Breast epithelium (tissue), 3 donors: ENCODE results near the gene CDK14.

ENCODE experiments used
- POLR2A ChIP-seq: fragments of 450-650 bp; IDR thresholded peaks from one replicate; pipeline ENCODE4 v1.6.1; 2016; ENCODE audit warnings: antibody characterized with exemption, mild to moderate bottlenecking, moderate library complexity
- TF ChIP-seq, protein P1 (sequence below), 3 donors: fragments of 450-650 bp; IDR thresholded peaks; one replicate each; pipeline ENCODE4 v1.5.1; 2016 to 2017; ENCODE audit warnings: antibody characterized with exemption in 3 of 3, mild to moderate bottlenecking in 3 of 3, moderate library complexity in 3 of 3

DNA sequence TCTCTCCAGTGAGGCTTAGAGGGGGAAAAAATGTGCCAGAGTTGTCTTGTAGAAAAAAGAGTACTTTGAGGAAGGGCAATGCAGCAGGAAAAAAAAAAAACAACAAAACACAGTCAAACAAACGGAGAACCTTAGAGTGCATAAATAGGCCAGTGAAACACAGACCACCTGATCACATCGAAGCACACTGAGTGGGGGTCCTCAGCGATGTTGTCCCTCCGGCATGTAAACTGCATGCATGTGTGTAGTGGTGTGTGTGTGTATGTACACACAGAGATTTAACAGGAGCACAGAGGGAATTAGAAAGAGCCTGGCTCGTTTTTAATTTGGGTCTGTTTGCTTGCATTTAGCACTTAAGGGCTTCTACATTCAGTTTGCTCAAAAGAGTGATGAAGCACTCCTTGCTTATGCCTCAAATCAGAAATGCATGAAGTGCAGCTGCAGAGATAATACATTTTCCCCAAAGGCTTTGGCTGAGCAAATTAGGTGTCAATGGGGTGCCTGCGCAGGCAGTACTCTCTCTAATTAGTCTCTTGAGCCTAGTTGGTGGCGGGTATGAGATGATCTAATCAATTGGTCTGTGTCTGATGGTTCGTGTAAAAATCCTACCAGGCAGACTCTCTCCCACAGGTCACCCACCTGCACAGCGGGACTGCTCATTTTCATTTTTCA, 605.5 kb downstream of the CDK14 start:
- no peak for TF ChIP-seq POLR2A
- TF ChIP-seq, protein P1, sequence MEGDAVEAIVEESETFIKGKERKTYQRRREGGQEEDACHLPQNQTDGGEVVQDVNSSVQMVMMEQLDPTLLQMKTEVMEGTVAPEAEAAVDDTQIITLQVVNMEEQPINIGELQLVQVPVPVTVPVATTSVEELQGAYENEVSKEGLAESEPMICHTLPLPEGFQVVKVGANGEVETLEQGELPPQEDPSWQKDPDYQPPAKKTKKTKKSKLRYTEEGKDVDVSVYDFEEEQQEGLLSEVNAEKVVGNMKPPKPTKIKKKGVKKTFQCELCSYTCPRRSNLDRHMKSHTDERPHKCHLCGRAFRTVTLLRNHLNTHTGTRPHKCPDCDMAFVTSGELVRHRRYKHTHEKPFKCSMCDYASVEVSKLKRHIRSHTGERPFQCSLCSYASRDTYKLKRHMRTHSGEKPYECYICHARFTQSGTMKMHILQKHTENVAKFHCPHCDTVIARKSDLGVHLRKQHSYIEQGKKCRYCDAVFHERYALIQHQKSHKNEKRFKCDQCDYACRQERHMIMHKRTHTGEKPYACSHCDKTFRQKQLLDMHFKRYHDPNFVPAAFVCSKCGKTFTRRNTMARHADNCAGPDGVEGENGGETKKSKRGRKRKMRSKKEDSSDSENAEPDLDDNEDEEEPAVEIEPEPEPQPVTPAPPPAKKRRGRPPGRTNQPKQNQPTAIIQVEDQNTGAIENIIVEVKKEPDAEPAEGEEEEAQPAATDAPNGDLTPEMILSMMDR (IDR thresholded peaks at IDR 0.05): no peak
